HL-60 (cell line): Measurements from ENCODE around the gene DUSP2.

Experiments used
- DNase-seq, 2 experiments: peaks; one replicate each; pipeline ENCODE4 v3.0.0-alpha.2; 2010 to 2020; ENCODE audit warnings: low read depth in 1 of 2, low spot score in 1 of 2
- H3K27ac ChIP-seq: fragments of 250-450 bp; sonication (Bioruptor Pico); replicated peaks from 2 replicates; pipeline ENCODE4 v1.5.1; 2020; ENCODE audit warnings: mild to moderate bottlenecking, moderate library complexity
- H3K27me3 ChIP-seq: fragments of 250-450 bp; sonication (Bioruptor Pico); 2 replicates; pipeline ENCODE4 v1.5.1; 2021; ENCODE audit warnings: mild to moderate bottlenecking, moderate library complexity; ENCODE audit not compliant: insufficient read depth, poor library complexity, severe bottlenecking
- H3K4me3 ChIP-seq: replicated peaks from 2 replicates; pipeline ENCODE4 v1.5.1; 2011; ENCODE audit warnings: mild to moderate bottlenecking, control low read depth, low read length; ENCODE audit not compliant: insufficient read depth
- CTCF ChIP-seq: IDR thresholded peaks from one replicate; pipeline ENCODE4 v1.5.1; 2011; ENCODE audit warnings: low read length, control low read depth, inconsistent platforms; ENCODE audit not compliant: insufficient read depth
- GABPA ChIP-seq: IDR thresholded peaks from 2 replicates; pipeline ENCODE4 v1.6.1; 2012; ENCODE audit warnings: low read depth
- POLR2AphosphoS5 ChIP-seq: IDR thresholded peaks from 2 replicates; pipeline ENCODE4 v1.6.1; 2012; ENCODE audit warnings: low read depth
- REST ChIP-seq: IDR thresholded peaks from 2 replicates; pipeline ENCODE4 v1.6.1; 2012; ENCODE audit warnings: low read depth; ENCODE audit not compliant: insufficient replicate concordance
- SPI1 ChIP-seq: IDR thresholded peaks from 2 replicates; pipeline ENCODE4 v1.6.1; 2012; ENCODE audit warnings: low read depth, mild to moderate bottlenecking, borderline replicate concordance

Gene DUSP2

GRCh38 chr2:96175951-96176350, 30.7 kb upstream of the DUSP2 start:
- TF ChIP-seq POLR2AphosphoS5 = no peak
- no peak for TF ChIP-seq SPI1
- TF ChIP-seq REST = no peak
- TF ChIP-seq GABPA = no peak
- no peak for TF ChIP-seq CTCF
- no peak for DNase-seq
- Histone ChIP-seq H3K27ac (no peak overlapping the region), H3K27me3 (no peaks in the 10 kb centered on the region), H3K4me3 (no peak overlapping the region)

GRCh38 chr2:96174251-96175144, 29.3 kb upstream of the DUSP2 start:
- no peak for TF ChIP-seq SPI1
- TF ChIP-seq GABPA = no peak
- TF ChIP-seq POLR2AphosphoS5 = no peak
- peak; percentile 79 for TF ChIP-seq CTCF
- no peak for TF ChIP-seq REST
- no peak overlapping the region for H3K4me3 ChIP-seq
- peak; percentile 45 to 78 for DNase-seq
- H3K27me3 ChIP-seq = no peaks in the 10 kb centered on the region
- no peak overlapping the region for H3K27ac ChIP-seq

- TF ChIP-seq POLR2AphosphoS5 (no peak), GABPA (no peak), REST (no peak)
These were observed 26.6 kb upstream of the DUSP2 start for GRCh38 chr2:96171831-96172230.

More at GRCh38 chr2:96171831-96172230, 26.6 kb upstream of the DUSP2 start:
- Histone ChIP-seq H3K27me3 (no peaks in the 10 kb centered on the region), H3K27ac (no peak overlapping the region), H3K4me3 (no peak overlapping the region)
- no peak for DNase-seq
